ENCODE results near the gene KRTAP1-1. TPM values are rescaled to one million over a fixed set of nuclear protein-coding genes. Genes with fewer than 3 reads are reported as not detected.

The KRTAP1-1 gene
- polyA plus RNA-seq, 1 donor from 2014 or later: not detected

GRCh38 chr17:41012326-41013120, 28.7 kb downstream of the KRTAP1-1 start:
- no peaks in the 10 kb centered on the region for H3K9me2 ChIP-seq (ENCODE audit: insufficient read depth, low read length)
- no peak overlapping the region for H3K4me2 ChIP-seq (ENCODE audit: low read length)
- no peaks in the 10 kb centered on the region for H3F3A ChIP-seq (ENCODE audit: insufficient read depth, low read length, poor library complexity, severe bottlenecking)
- H3K9ac ChIP-seq (ENCODE audit: low read length): no peak overlapping the region
- no peak overlapping the region for H3K27ac ChIP-seq (ENCODE audit: low read length)
- no peak overlapping the region for H3K4me3 ChIP-seq (ENCODE audit: low read length)
- no peaks in the 10 kb centered on the region for H3K27me3 ChIP-seq (ENCODE audit: insufficient read depth, low read depth, low read length)
- H3K9me3 ChIP-seq (ENCODE audit: low read length): no peaks in the 10 kb centered on the region
- no peaks in the 10 kb centered on the region for H3K36me3 ChIP-seq (ENCODE audit: insufficient read depth, low read length)
- no peaks in the 10 kb centered on the region for H4K20me1 ChIP-seq (ENCODE audit: insufficient read depth)
- no peak for TF ChIP-seq REST (IDR thresholded peaks at IDR 0.05; ENCODE audit: borderline replicate concordance)
- TF ChIP-seq RAD21 (conservative IDR thresholded peaks at IDR 0.05): no peak
- TF ChIP-seq EZH2 (IDR thresholded peaks at IDR 0.05; ENCODE audit: borderline replicate concordance, insufficient read depth, low read length, poor library complexity, severe bottlenecking): no peak
- no peak for TF ChIP-seq EP300 (conservative IDR thresholded peaks at IDR 0.05; ENCODE audit: poor library complexity, severe bottlenecking)
- TF ChIP-seq POLR2AphosphoS5 (IDR thresholded peaks at IDR 0.05): no peak
- TF ChIP-seq SMC3 (conservative IDR thresholded peaks at IDR 0.05; ENCODE audit: poor library complexity): no peak
- no peak for TF ChIP-seq CTCF (IDR thresholded peaks at IDR 0.05; ENCODE audit: poor library complexity, severe bottlenecking)
- TF ChIP-seq MXI1 (conservative IDR thresholded peaks at IDR 0.05; ENCODE audit: poor library complexity, severe bottlenecking): no peak
- no peak for TF ChIP-seq TAF1 (IDR thresholded peaks at IDR 0.05; ENCODE audit: low read depth)
- no peaks in the 10 kb centered on the region for H3K79me2 ChIP-seq (replicated peaks; ENCODE audit: insufficient read depth, low read length)
- no peak overlapping the region for H2AFZ ChIP-seq (ENCODE audit: low read depth, low read length)

- TF ChIP-seq CTCF (IDR thresholded peaks at IDR 0.05; ENCODE audit: poor library complexity, severe bottlenecking) (no peak), MXI1 (conservative IDR thresholded peaks at IDR 0.05; ENCODE audit: poor library complexity, severe bottlenecking) (no peak), EP300 (conservative IDR thresholded peaks at IDR 0.05; ENCODE audit: poor library complexity, severe bottlenecking) (no peak), REST (IDR thresholded peaks at IDR 0.05; ENCODE audit: borderline replicate concordance) (no peak), RAD21 (conservative IDR thresholded peaks at IDR 0.05) (no peak)
- no peaks in the 10 kb centered on the region for H4K20me1 ChIP-seq (ENCODE audit: insufficient read depth)
- H3K4me2 ChIP-seq (ENCODE audit: low read length): no peak overlapping the region
- no peaks in the 10 kb centered on the region for H3K9me2 ChIP-seq (ENCODE audit: insufficient read depth, low read length)
- no peaks in the 10 kb centered on the region for H3K27me3 ChIP-seq (ENCODE audit: insufficient read depth, low read depth, low read length)
- no peak overlapping the region for H3K27ac ChIP-seq (ENCODE audit: low read length)
- no peak overlapping the region for H3K4me3 ChIP-seq (ENCODE audit: low read length)
- H3K79me2 ChIP-seq (replicated peaks; ENCODE audit: insufficient read depth, low read length): no peaks in the 10 kb centered on the region
- no peaks in the 10 kb centered on the region for H3F3A ChIP-seq (ENCODE audit: insufficient read depth, low read length, poor library complexity, severe bottlenecking)
- H2AFZ ChIP-seq (ENCODE audit: low read depth, low read length): no peak overlapping the region
- no peaks in the 10 kb centered on the region for H3K9me3 ChIP-seq (ENCODE audit: low read length)
- no peaks in the 10 kb centered on the region for H3K36me3 ChIP-seq (ENCODE audit: insufficient read depth, low read length)
- H3K9ac ChIP-seq (ENCODE audit: low read length): no peak overlapping the region
Observed at GRCh38 chr17:41010441-41010840, 30.8 kb downstream of the KRTAP1-1 start.
